CD4-positive, CD25-positive, alpha-beta regulatory T cell (primary cell): ENCODE measurements around the gene DR1. TPM values are rescaled to one million over a fixed set of nuclear protein-coding genes. Genes with fewer than 3 reads are reported as not detected.
"Not testable (repeated sequence)": the region's sequence is repeated elsewhere in the genome, so short reads cannot be mapped to it uniquely, and the experiment has no call there.

Experiments
- ATAC-seq, 2 donors: fragments of 150-1000 bp; cut with Tn5 transposase; one replicate each; pipeline ENCODE4 v1.10.0; 2021; ENCODE audit warnings: low read depth in 2 of 2, moderate number of reproducible peaks in 2 of 2, moderate library complexity in 1 of 2
- DNase-seq, 3 donors: peaks; one replicate each; pipeline versions ENCODE4 v3.0.0 to v3.0.0-alpha.2; 2012 to 2022; ENCODE audit warnings: mixed read lengths in 1 of 3
- H3K27ac ChIP-seq: one replicate; pipeline ENCODE4 v1.7.0; 2013; ENCODE audit warnings: mild to moderate bottlenecking, low read length; ENCODE audit not compliant: insufficient read depth, poor library complexity, severe bottlenecking
- H3K27me3 ChIP-seq: one replicate; pipeline ENCODE4 v1.7.0; 2013; ENCODE audit warnings: low read length; ENCODE audit not compliant: control insufficient read depth, insufficient read depth
- H3K36me3 ChIP-seq: one replicate; pipeline ENCODE4 v1.7.0; 2013; ENCODE audit warnings: mild to moderate bottlenecking, low read length, moderate library complexity; ENCODE audit not compliant: control insufficient read depth, insufficient read depth
- H3K4me1 ChIP-seq: 2 replicates; pipeline ENCODE4 v1.7.0; 2013; ENCODE audit warnings: mild to moderate bottlenecking, low read length; ENCODE audit not compliant: insufficient read depth, control insufficient read depth, poor library complexity, severe bottlenecking
- H3K4me3 ChIP-seq: one replicate; pipeline ENCODE4 v1.7.0; 2013; ENCODE audit warnings: low read depth, mild to moderate bottlenecking, low read length, moderate library complexity
- H3K9me3 ChIP-seq, 2 experiments: 1 replicate in 1 of 2; 2 replicates in 1 of 2; pipeline ENCODE4 v1.7.0; 2013; ENCODE audit warnings: low read length in 2 of 2, mild to moderate bottlenecking in 1 of 2, moderate library complexity in 1 of 2; ENCODE audit not compliant: control insufficient read depth in 2 of 2
- H3K27ac Mint-ChIP-seq, 3 donors: one replicate each; pipeline ENCODE4 v1.8.0; 2020 to 2022; ENCODE audit warnings: mild to moderate bottlenecking in 3 of 3, mixed read lengths in 3 of 3, moderate library complexity in 2 of 3
- H3K27me3 Mint-ChIP-seq: one replicate; pipeline ENCODE4 v1.8.0; 2022; ENCODE audit warnings: mild to moderate bottlenecking, mixed read lengths
- H3K36me3 Mint-ChIP-seq: one replicate; pipeline ENCODE4 v1.8.0; 2020; ENCODE audit warnings: mixed read lengths
- H3K4me1 Mint-ChIP-seq, 4 donors: one replicate each; pipeline ENCODE4 v1.8.0; 2020 to 2022; ENCODE audit warnings: mixed read lengths in 4 of 4, mild to moderate bottlenecking in 1 of 4
- H3K4me3 Mint-ChIP-seq, 4 donors: one replicate each; pipeline ENCODE4 v1.8.0; 2020 to 2022; ENCODE audit warnings: mild to moderate bottlenecking in 4 of 4, mixed read lengths in 4 of 4, moderate library complexity in 3 of 4
- H3K9me3 Mint-ChIP-seq, 7 donors: one replicate each; pipeline ENCODE4 v1.8.0; 2020 to 2022; ENCODE audit warnings: mixed read lengths in 7 of 7, mild to moderate bottlenecking in 3 of 7, moderate library complexity in 2 of 7
- polyA plus RNA-seq, 4 donors: library from polyadenylated mRNA; unstranded; fragments of 300-500 nt; fragmentation: Illumina TruSeq; gene quantifications; one replicate each; pipeline ENCODE4 v1.2.3, GENCODE V29; 2021
- total RNA-seq: library from RNA; stranded (reverse); gene quantifications from one replicate; pipeline ENCODE4 v1.2.3, GENCODE V29; 2022

DR1 gene
- total and polyA plus RNA-seq, 5 donors from 2014 or later: 69.5 to 85.4 (median 77.2) TPM

DNA sequence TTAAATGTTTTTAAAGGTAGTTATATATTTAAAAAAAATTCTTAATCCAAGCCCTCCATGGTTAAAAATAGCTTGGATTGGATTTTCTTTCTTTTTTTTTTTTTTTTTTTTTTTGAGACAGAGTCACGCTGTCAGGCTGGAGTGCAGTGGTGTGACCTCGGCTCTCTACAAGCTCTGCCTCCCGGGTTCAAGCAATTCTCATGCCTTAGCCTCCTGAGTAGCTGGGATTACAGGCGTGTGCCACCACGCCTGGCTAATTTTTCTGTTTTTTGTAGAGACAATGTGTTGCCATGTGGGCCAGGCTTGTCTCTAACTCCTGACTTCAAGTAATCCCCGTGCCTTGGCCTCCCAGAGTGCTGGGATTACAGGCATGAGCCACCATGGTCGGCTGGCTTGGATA is 5.6 kb downstream of the DR1 start:
- ATAC-seq: not testable (repeated sequence)

DNA sequence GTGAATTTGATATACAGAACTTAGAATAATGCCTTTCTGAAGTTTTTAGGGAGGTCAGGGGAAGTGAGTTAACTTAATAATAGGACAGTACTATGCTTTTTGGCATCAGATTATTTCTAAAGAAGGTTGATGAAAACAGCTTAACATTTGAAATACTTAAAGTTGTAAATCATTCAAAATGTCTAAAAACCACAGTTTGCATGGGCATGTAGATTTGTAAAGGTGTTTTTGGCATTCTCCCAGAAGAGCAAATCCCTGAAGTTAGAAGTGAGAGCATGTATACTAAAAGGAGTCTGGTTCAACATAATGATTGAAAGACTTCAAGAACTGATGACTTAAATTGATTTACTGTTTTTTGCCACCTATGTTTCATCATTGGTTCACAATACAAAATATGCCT is 6.7 kb downstream of the DR1 start:
- H3K36me3 ChIP-seq: peaks cover 47% of the 10 kb centered on the region
- peaks cover 36 to 77% (median 55%) of the 10 kb centered on the region in 4 donors for H3K4me1 Mint-ChIP-seq
- peaks cover 23% of the 10 kb centered on the region for H3K36me3 Mint-ChIP-seq
- H3K27me3 Mint-ChIP-seq: no peaks in the 10 kb centered on the region
- no peaks in the 10 kb centered on the region for H3K27me3 ChIP-seq
- H3K4me1 ChIP-seq: peaks cover 67% of the 10 kb centered on the region
- H3K4me3 Mint-ChIP-seq: peak overlapping the region; percentile 65 to 86 (median 69)
- peak overlapping the region; percentile 10 to 74 (median 73) for H3K27ac Mint-ChIP-seq
- ATAC-seq (no peak), DNase-seq (no peak)
- H3K4me3 ChIP-seq: peak overlapping the region; percentile 56
- no peak overlapping the region for H3K27ac ChIP-seq
- no peaks in the 10 kb centered on the region for H3K9me3 Mint-ChIP-seq
- no peaks in the 10 kb centered on the region for H3K9me3 ChIP-seq

More for the DNA sequence above, 5.6 kb downstream of the DR1 start:
- Mint-ChIP-seq H3K4me1 (peaks cover 31 to 73% (median 52%) of the 10 kb centered on the region in 4 donors), H3K36me3 (peaks cover 16% of the 10 kb centered on the region), H3K4me3 (peak overlapping the region in 2 of 4 donors; percentile 22 to 39)
- not testable (repeated sequence) for H3K9me3 ChIP-seq, H3K9me3 Mint-ChIP-seq, H3K27ac Mint-ChIP-seq, H3K27me3 Mint-ChIP-seq, DNase-seq, H3K27ac ChIP-seq, H3K27me3 ChIP-seq
- Histone ChIP-seq H3K4me1 (peaks cover 63% of the 10 kb centered on the region), H3K36me3 (peaks cover 38% of the 10 kb centered on the region), H3K4me3 (peak overlapping the region; percentile 96)

DNA sequence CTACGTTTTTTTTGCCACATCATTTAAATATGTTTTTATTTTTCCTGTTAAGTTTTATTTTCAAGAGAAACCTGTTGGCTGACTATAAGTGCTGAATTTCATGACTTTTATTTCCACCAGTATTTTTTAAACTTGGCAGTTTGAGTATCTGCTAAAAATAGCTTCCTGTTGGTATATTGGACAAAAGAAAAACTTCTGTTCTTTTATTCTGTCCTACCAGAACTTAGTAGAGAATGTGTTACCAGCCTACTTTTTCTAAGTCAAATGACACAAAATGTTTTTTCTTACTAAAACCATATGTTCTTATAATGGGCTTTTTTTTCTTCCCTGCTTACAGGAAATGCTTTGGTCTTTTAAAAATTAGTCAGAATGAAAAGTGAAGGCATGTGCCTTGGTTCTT is 7.6 kb downstream of the DR1 start:
- Histone ChIP-seq H3K36me3 (peaks cover 56% of the 10 kb centered on the region), H3K4me1 (peaks cover 73% of the 10 kb centered on the region), H3K27ac (no peak overlapping the region), H3K27me3 (no peaks in the 10 kb centered on the region), H3K9me3 (no peaks in the 10 kb centered on the region), H3K4me3 (peak overlapping the region; percentile 5)
- DNase-seq (peak in 1 of 3 donors; percentile 16), ATAC-seq (no peak)
- peaks cover 31% of the 10 kb centered on the region for H3K36me3 Mint-ChIP-seq
- H3K4me3 Mint-ChIP-seq: peak overlapping the region in 3 of 4 donors; percentile 35 to 74 (median 44)
- H3K9me3 Mint-ChIP-seq: no peaks in the 10 kb centered on the region
- H3K27me3 Mint-ChIP-seq: no peaks in the 10 kb centered on the region
- peaks cover 41 to 80% (median 60%) of the 10 kb centered on the region in 4 donors for H3K4me1 Mint-ChIP-seq
- H3K27ac Mint-ChIP-seq: peak overlapping the region in 2 of 3 donors; percentile 5 to 46

DNA sequence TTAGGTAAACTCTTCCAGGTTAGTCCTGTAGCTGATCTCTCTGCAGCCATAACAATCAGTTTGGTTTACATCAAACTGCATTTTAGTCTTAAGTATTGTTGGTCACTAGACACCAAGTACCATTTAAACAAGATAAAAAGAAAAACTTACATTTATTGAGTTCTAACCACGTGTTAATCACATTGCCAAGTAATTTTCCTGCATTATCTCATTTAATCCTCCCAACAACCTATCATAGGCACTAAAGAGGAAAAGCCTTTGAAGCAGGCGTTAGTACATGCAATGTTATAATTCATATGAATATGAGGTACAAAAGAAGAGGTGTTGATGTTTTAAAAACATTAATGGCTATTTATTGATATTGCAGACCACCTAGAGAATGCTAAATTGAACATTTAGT is 9.0 kb downstream of the DR1 start:
- H3K36me3 ChIP-seq: peaks cover 65% of the 10 kb centered on the region
- ATAC-seq (no peak), DNase-seq (no peak)
- Mint-ChIP-seq H3K27ac (peak overlapping the region in 2 of 3 donors; percentile 2 to 74), H3K27me3 (no peaks in the 10 kb centered on the region), H3K4me1 (peaks cover 48 to 83% (median 68%) of the 10 kb centered on the region in 4 donors), H3K36me3 (peaks cover 34% of the 10 kb centered on the region), H3K4me3 (peak overlapping the region in 1 of 4 donors; percentile 39), H3K9me3 (no peaks in the 10 kb centered on the region)
- no peak overlapping the region for H3K27ac ChIP-seq
- H3K4me1 ChIP-seq: peaks cover 62% of the 10 kb centered on the region
- no peaks in the 10 kb centered on the region for H3K9me3 ChIP-seq
- H3K4me3 ChIP-seq: peak overlapping the region; percentile 17
- no peaks in the 10 kb centered on the region for H3K27me3 ChIP-seq

DNA sequence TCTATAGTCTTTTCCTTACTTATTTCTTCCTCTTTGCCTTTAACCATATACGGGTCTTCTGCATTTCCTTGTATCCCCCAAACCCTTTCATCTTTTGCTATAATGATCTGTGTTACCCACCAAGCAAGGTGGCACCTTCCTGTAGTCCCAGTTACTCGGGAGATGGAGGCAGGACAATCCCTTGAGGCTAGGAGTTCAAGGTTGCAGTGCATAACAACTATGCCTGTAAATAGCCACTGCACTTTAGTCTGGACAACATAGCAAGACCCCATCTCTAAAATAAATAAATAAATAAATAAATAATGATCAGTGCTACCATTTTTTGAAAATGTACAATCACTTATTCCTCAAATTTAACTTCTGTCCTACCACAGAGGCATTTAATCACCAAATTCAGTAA is 11.5 kb downstream of the DR1 start:
- ATAC-seq (no peak), DNase-seq (no peak)
- peaks cover 44% of the 10 kb centered on the region for H3K36me3 Mint-ChIP-seq
- H3K27me3 ChIP-seq: no peaks in the 10 kb centered on the region
- no peaks in the 10 kb centered on the region for H3K27me3 Mint-ChIP-seq
- peaks cover 41% of the 10 kb centered on the region for H3K4me1 ChIP-seq
- H3K4me3 ChIP-seq: no peak overlapping the region
- H3K36me3 ChIP-seq: peaks cover 81% of the 10 kb centered on the region
- peaks cover 54 to 89% (median 79%) of the 10 kb centered on the region in 4 donors for H3K4me1 Mint-ChIP-seq
- H3K27ac Mint-ChIP-seq: peak overlapping the region in 1 of 3 donors; percentile 15
- no peaks in the 10 kb centered on the region for H3K9me3 ChIP-seq
- H3K27ac ChIP-seq: no peak overlapping the region
- H3K9me3 Mint-ChIP-seq: no peaks in the 10 kb centered on the region
- peak overlapping the region in 2 of 4 donors; percentile 24 to 34 for H3K4me3 Mint-ChIP-seq

DNA sequence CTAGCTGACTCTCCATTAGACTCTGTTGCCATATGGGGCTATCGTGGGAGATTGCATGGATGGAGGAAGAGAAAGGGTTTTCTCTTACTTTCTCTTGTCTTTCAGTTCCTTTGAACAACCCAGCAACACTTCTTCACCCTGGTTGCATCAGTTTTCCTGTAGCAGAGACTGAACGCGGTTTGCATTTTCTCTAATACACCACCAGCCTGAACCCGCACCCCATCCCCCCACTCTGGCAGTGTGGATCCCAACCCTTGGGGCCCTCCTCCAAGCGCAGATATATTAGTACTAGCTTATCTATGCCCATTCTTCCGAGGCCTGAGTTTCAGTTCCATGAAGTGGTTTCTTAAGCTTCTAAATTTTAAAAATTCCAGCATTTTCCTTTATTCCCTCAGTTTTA is 12.6 kb downstream of the DR1 start:
- H3K4me1 Mint-ChIP-seq: peaks cover 55 to 85% (median 77%) of the 10 kb centered on the region in 4 donors
- peaks cover 34% of the 10 kb centered on the region for H3K4me1 ChIP-seq

DNA sequence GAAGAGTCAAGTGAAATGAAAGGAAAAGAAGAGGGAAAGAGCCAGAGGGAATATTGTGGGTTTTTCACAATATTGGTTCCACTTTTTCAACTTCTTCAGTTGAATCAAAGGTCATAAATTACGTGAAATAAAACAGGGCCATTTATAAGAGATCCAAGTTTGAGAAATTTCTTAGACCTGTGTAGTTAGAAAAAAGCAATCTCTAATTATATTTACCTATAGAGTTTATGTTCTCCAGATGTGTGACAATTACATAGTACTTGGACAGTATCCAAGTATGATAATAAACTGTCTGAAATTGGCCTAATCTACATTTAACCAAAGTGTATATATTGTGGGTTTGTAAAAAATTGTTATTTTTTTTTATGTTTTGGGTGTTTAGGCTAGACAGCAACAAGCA is 14.4 kb downstream of the DR1 start:
- ATAC-seq: no peak
- Mint-ChIP-seq H3K4me3 (peak overlapping the region in 1 of 4 donors; percentile 73), H3K27ac (no peak overlapping the region), H3K27me3 (no peaks in the 10 kb centered on the region), H3K9me3 (no peaks in the 10 kb centered on the region), H3K36me3 (peaks cover 57% of the 10 kb centered on the region), H3K4me1 (peaks cover 53 to 79% (median 69%) of the 10 kb centered on the region in 4 donors)
- peaks cover 26% of the 10 kb centered on the region for H3K4me1 ChIP-seq
- peak overlapping the region; percentile 24 for H3K4me3 ChIP-seq
- no peaks in the 10 kb centered on the region for H3K9me3 ChIP-seq
- no peaks in the 10 kb centered on the region for H3K27me3 ChIP-seq
- no peak overlapping the region for H3K27ac ChIP-seq
- DNase-seq: no peak
- peaks cover 71% of the 10 kb centered on the region for H3K36me3 ChIP-seq

More for the DNA sequence above, 12.6 kb downstream of the DR1 start:
- no peaks in the 10 kb centered on the region for H3K27me3 Mint-ChIP-seq
- no peak for DNase-seq
- peak overlapping the region; percentile 11 for H3K4me3 ChIP-seq
- H3K27ac ChIP-seq: no peak overlapping the region
- peak overlapping the region in 2 of 3 donors; percentile 9 to 57 for H3K27ac Mint-ChIP-seq
- no peaks in the 10 kb centered on the region for H3K9me3 Mint-ChIP-seq
- ATAC-seq: no peak
- H3K36me3 ChIP-seq: peaks cover 77% of the 10 kb centered on the region
- no peaks in the 10 kb centered on the region for H3K9me3 ChIP-seq
- H3K4me3 Mint-ChIP-seq: peak overlapping the region; percentile 3 to 50 (median 16)
- peaks cover 50% of the 10 kb centered on the region for H3K36me3 Mint-ChIP-seq
- no peaks in the 10 kb centered on the region for H3K27me3 ChIP-seq

DNA sequence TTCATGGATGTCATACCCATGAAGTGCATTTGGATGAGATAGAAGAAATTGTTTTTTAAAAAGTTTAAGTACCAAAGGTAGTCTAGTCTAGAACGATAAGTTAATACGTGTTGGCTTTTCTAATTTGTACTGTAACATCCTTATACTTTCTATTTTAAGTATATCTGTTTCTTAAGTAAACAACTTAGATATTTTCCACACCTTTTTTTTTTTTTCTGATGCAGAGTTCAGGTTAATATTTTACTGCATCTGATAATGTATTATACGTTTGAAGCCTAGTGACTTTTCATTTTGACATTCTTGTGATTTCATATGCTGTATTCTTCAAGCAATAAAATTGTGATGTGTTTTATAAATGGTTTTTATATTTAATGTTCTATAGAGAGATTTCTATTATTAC is 16.5 kb downstream of the DR1 start:
- no peak overlapping the region for H3K27ac Mint-ChIP-seq
- ATAC-seq: no peak
- H3K4me1 Mint-ChIP-seq: peaks cover 49 to 63% (median 59%) of the 10 kb centered on the region in 4 donors
- peaks cover 17% of the 10 kb centered on the region for H3K4me1 ChIP-seq
- peaks cover 54% of the 10 kb centered on the region for H3K36me3 Mint-ChIP-seq
- no peaks in the 10 kb centered on the region for H3K27me3 ChIP-seq
- no peaks in the 10 kb centered on the region for H3K27me3 Mint-ChIP-seq
- H3K9me3 Mint-ChIP-seq: no peaks in the 10 kb centered on the region
- H3K27ac ChIP-seq: no peak overlapping the region
- peaks cover 70% of the 10 kb centered on the region for H3K36me3 ChIP-seq
- no peak overlapping the region for H3K4me3 Mint-ChIP-seq
- no peak for DNase-seq
- H3K9me3 ChIP-seq: no peaks in the 10 kb centered on the region
- no peak overlapping the region for H3K4me3 ChIP-seq
